Osteoblast (primary cell): ENCODE data around the gene B4GAT1. TPM values are rescaled to one million over a fixed set of nuclear protein-coding genes. Genes with fewer than 3 reads are reported as not detected.
A peak's percentile ranks its signal among the peaks of the same experiment; 100 is the strongest.

Experiments used
- DNase-seq: peaks from one replicate; pipeline ENCODE4 v3.0.0; 2011; ENCODE audit warnings: low spot score, mixed read lengths; ENCODE audit not compliant: insufficient read length; ENCODE audit errors: missing footprints
- H2AFZ ChIP-seq: 2 replicates; pipeline ENCODE4 v1.6.0; 2011; ENCODE audit warnings: mild to moderate bottlenecking, low read length
- H3K27ac ChIP-seq: 2 replicates; pipeline ENCODE4 v1.5.1; 2011; ENCODE audit warnings: mild to moderate bottlenecking, low read depth, low read length, moderate library complexity
- H3K27me3 ChIP-seq: 2 replicates; pipeline ENCODE4 v1.6.0; 2012; ENCODE audit warnings: mild to moderate bottlenecking, control low read depth, inconsistent platforms, low read length, moderate library complexity; ENCODE audit not compliant: insufficient read depth
- H3K36me3 ChIP-seq: 2 replicates; pipeline ENCODE4 v1.5.1; 2011; ENCODE audit warnings: mild to moderate bottlenecking, low read length, control low read depth, moderate library complexity; ENCODE audit not compliant: insufficient read depth
- H3K4me1 ChIP-seq: 2 replicates; pipeline ENCODE4 v1.5.1; 2011; ENCODE audit warnings: mild to moderate bottlenecking, low read length, control low read depth, moderate library complexity; ENCODE audit not compliant: insufficient read depth
- H3K4me2 ChIP-seq: 2 replicates; pipeline ENCODE4 v1.6.0; 2011; ENCODE audit warnings: mild to moderate bottlenecking, low read length; ENCODE audit not compliant: insufficient read depth
- H3K4me3 ChIP-seq: fragments of 200-600 bp; sonication (generic); 3 replicates; pipeline ENCODE4 v1.5.1; 2012; ENCODE audit warnings: mild to moderate bottlenecking, low read length, inconsistent platforms; ENCODE audit not compliant: insufficient read depth
- H3K79me2 ChIP-seq: 2 replicates; pipeline ENCODE4 v1.6.0; 2012; ENCODE audit warnings: mild to moderate bottlenecking, low read length, control low read depth, inconsistent platforms; ENCODE audit not compliant: insufficient read depth
- H3K9me3 ChIP-seq: 2 replicates; pipeline ENCODE4 v1.5.1; 2011; ENCODE audit warnings: low read depth, low read length, control low read depth
- H4K20me1 ChIP-seq: 2 replicates; pipeline ENCODE4 v1.6.0; 2012; ENCODE audit warnings: mild to moderate bottlenecking, low read length, control low read depth; ENCODE audit not compliant: insufficient read depth
- total RNA-seq: library from RNA; depleted of rRNA; stranded (reverse); fragments of >200 nt; gene quantifications from 2 replicates; pipeline ENCODE4 v1.2.3, GENCODE V29; 2012
- TF ChIP-seq, protein P1 (sequence below): IDR thresholded peaks from 2 replicates; pipeline ENCODE4 v1.5.1; 2011; ENCODE audit warnings: mild to moderate bottlenecking, low read depth, low read length, moderate library complexity; ENCODE audit errors: extremely low read depth

B4GAT1 gene
- total RNA-seq, 1 donor = 20.6 TPM

DNA sequence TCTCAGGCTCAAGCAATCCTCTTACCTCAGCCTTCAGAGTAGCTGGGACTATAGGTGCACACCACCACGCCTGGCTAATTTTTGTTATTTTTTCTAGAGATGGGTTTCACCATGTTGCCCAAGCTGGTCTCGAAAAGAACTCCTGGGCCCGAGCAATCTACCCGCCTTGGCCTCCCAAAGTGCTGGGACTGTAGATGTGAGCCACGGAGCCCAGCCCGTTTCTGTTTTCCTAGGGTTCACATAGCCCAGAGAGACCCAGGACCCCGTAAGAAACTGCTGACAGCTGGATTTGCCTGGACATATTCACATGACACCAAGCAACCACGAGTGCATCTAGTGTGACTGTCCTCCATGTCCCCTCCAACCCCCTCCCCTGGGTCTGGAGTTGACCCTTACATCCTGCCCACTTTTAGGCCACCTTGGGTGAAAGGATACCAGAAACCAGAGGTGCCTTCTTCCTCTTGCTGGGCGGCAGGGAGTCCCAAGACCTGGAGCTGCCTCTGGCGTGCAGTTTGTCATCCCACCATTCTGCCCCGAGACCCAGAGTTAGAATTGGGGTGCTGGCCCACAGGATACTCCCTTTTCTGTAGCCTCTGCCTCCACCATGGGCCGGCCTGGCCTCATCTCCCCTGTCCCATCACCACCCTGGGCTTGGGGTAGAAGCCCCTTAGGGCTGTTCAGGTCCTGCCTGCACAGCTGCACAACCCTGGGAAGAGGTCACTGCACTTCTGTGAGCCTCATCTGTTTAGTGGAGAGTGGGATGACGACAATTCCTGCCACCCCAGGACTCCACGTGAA, 7.5 kb downstream of the B4GAT1 start:
- H3K4me3 ChIP-seq = no peak overlapping the region
- DNase-seq = no peak
- no peak overlapping the region for H3K27ac ChIP-seq
- peaks cover 45% of the 10 kb centered on the region for H3K36me3 ChIP-seq
- H3K79me2 ChIP-seq = peaks cover 42% of the 10 kb centered on the region
- H3K9me3 ChIP-seq = no peaks in the 10 kb centered on the region
- H4K20me1 ChIP-seq = peaks cover 18% of the 10 kb centered on the region
- TF ChIP-seq, protein P1, sequence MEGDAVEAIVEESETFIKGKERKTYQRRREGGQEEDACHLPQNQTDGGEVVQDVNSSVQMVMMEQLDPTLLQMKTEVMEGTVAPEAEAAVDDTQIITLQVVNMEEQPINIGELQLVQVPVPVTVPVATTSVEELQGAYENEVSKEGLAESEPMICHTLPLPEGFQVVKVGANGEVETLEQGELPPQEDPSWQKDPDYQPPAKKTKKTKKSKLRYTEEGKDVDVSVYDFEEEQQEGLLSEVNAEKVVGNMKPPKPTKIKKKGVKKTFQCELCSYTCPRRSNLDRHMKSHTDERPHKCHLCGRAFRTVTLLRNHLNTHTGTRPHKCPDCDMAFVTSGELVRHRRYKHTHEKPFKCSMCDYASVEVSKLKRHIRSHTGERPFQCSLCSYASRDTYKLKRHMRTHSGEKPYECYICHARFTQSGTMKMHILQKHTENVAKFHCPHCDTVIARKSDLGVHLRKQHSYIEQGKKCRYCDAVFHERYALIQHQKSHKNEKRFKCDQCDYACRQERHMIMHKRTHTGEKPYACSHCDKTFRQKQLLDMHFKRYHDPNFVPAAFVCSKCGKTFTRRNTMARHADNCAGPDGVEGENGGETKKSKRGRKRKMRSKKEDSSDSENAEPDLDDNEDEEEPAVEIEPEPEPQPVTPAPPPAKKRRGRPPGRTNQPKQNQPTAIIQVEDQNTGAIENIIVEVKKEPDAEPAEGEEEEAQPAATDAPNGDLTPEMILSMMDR = no peak
- no peak overlapping the region for H3K4me2 ChIP-seq
- no peaks in the 10 kb centered on the region for H3K27me3 ChIP-seq
- peaks cover 39% of the 10 kb centered on the region for H3K4me1 ChIP-seq
- no peak overlapping the region for H2AFZ ChIP-seq

DNA sequence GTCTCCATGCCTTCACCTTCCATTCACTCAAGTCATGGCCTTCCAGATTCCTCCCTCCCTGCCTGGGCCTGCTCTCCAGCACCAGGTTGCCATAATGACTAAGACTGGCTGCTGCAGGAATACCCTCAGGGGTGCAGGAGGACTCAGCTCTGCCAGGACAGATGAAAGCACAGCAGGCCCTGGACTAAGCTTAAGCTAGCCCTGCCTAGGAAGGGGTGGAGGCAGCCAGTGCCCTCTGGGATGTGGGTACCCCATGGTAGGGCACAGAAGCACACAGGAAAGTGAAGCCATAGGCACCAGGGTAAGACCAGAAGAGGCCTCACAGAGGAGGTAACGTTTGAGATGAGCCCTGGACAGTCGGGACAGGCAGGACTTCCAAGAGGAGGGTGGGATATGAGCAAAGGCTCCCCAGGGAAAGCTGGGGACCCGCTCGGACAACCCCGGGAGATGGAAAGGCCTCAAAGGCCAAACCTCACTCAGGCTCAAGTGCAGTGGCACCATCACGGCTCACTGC, 8.2 kb downstream of the B4GAT1 start:
- Histone ChIP-seq H4K20me1 (peaks cover 24% of the 10 kb centered on the region), H3K4me3 (no peak overlapping the region), H3K79me2 (peaks cover 42% of the 10 kb centered on the region), H3K27me3 (no peaks in the 10 kb centered on the region), H2AFZ (no peak overlapping the region), H3K36me3 (peaks cover 45% of the 10 kb centered on the region), H3K4me2 (no peak overlapping the region), H3K9me3 (no peaks in the 10 kb centered on the region), H3K4me1 (peaks cover 38% of the 10 kb centered on the region), H3K27ac (no peak overlapping the region)
- TF ChIP-seq, protein P1 = no peak
- DNase-seq = peak; percentile 41

DNA sequence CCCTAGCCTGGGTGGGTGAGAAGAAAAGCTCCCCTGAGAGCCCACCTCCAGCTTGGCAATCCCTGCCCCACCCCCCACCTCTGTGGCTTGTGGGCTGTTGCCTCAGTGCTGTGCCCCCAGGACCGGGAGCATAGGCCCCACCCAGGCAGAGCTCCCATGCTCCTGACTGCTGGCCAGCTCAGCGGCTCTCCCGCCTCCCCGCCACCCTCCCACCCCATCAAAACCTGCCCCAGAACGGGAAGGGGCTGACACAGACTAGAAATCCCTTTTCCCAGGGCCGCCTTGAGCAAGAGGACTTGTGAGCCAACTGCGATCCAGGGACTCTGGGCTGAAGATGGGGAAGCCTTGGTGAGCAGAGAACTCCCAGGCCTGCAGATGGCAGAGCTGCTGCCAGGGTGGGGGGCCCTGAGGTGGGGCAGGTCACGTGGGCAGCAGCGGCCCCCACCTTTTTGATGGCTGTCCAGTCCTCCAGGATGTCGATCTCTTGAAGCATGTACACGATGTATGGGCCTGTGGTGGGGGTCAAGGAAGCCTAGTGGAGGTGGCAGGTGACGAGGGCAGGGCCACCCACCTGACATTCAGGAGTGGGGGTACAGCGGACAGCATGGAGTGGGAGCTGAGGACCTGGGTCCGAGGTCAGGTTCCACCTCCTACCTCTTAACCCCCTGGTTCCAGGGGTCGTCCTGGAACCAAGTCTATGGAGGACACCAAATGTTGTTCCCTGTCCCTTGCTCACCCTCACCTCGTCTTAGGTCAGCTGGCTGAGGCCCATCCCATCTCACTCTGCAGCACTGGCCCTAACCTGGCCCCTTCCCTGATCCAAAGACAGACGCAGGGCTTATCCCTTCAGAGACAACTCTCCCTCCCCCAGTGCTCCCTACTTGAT, 8.9 kb downstream of the B4GAT1 start:
- Histone ChIP-seq H3K4me3 (no peak overlapping the region), H3K27me3 (no peaks in the 10 kb centered on the region), H3K4me1 (peaks cover 31% of the 10 kb centered on the region), H3K27ac (peak overlapping the region; percentile 97), H3K36me3 (peaks cover 49% of the 10 kb centered on the region), H3K79me2 (peaks cover 42% of the 10 kb centered on the region), H4K20me1 (peaks cover 27% of the 10 kb centered on the region), H3K9me3 (no peaks in the 10 kb centered on the region), H2AFZ (no peak overlapping the region), H3K4me2 (no peak overlapping the region)
- TF ChIP-seq, protein P1 = no peak
- DNase-seq = peak; percentile 49
